ENCODE results near the gene FLG2.

DNA sequence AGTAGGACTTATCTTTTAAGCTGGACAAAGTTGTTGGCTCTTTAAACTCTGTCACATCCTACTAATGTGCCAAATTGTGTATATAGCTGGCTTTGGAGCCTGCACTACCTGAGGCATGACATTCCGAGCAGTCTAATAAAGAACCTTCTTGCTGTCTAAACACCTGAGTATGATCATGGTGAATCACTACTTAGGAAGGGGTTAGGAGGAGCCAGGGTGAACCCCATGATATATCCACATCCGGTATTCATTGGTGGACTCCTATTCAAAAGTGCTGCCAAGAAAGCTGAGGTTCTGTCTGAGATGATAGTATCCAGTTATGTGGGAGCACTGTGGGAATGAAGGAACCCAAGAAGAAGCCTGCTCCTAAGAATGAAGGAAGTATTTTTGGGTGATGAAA is 27.1 kb upstream of the FLG2 start:
- TF ChIP-seq, protein P1, sequence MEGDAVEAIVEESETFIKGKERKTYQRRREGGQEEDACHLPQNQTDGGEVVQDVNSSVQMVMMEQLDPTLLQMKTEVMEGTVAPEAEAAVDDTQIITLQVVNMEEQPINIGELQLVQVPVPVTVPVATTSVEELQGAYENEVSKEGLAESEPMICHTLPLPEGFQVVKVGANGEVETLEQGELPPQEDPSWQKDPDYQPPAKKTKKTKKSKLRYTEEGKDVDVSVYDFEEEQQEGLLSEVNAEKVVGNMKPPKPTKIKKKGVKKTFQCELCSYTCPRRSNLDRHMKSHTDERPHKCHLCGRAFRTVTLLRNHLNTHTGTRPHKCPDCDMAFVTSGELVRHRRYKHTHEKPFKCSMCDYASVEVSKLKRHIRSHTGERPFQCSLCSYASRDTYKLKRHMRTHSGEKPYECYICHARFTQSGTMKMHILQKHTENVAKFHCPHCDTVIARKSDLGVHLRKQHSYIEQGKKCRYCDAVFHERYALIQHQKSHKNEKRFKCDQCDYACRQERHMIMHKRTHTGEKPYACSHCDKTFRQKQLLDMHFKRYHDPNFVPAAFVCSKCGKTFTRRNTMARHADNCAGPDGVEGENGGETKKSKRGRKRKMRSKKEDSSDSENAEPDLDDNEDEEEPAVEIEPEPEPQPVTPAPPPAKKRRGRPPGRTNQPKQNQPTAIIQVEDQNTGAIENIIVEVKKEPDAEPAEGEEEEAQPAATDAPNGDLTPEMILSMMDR (IDR thresholded peaks at IDR 0.05) = no peak
- no peak for TF ChIP-seq POLR2A (IDR thresholded peaks at IDR 0.05)

Data from thyroid gland (tissue), 4 donors.